Measurements from ENCODE around the gene FKBP8. TPM values are rescaled to one million over a fixed set of nuclear protein-coding genes. Genes with fewer than 3 reads are reported as not detected.
A peak's percentile ranks its signal among the peaks of the same experiment; 100 is the strongest.

FKBP8 gene
- total RNA-seq, 1 donor from 2014 or later, result 203 TPM

GRCh38 chr19:18502246-18502637 lies 41.1 kb downstream of the FKBP8 start:
- Mint-ChIP-seq H3K27ac (ENCODE audit: unreplicated experiment) (peak overlapping the region; percentile 41), H3K4me3 (ENCODE audit: unreplicated experiment) (peak overlapping the region; percentile 2)

DNA sequence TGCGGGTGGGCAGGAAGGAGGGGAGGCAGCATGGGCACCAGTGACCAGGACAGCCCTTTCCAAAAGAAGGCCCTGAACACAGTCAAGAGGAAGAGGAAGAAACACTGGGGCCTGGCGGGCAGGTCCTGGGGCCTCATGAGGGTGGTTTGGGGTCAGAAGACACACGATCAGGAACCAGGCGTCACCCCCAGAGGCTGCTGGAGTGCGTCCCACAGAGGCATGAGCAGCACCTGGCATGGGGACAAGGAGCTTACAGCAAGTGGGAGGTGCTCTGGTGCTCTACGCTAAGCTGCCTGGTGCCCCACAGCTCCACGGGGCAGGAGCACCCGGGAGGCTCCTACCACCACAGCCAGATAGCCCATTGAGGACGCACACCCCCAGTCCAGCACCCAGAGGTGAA lies 41.5 kb downstream of the FKBP8 start:
- Mint-ChIP-seq H3K27me3 (ENCODE audit: unreplicated experiment) (no peaks in the 10 kb centered on the region), H3K27ac (ENCODE audit: unreplicated experiment) (no peak overlapping the region), H3K36me3 (ENCODE audit: unreplicated experiment) (no peaks in the 10 kb centered on the region), H3K4me1 (ENCODE audit: low read depth, unreplicated experiment) (peaks cover 31% of the 10 kb centered on the region), H3K4me3 (ENCODE audit: unreplicated experiment) (no peak overlapping the region), H3K9me3 (ENCODE audit: unreplicated experiment) (peaks cover 7% of the 10 kb centered on the region)
- TF ChIP-seq, protein P1, sequence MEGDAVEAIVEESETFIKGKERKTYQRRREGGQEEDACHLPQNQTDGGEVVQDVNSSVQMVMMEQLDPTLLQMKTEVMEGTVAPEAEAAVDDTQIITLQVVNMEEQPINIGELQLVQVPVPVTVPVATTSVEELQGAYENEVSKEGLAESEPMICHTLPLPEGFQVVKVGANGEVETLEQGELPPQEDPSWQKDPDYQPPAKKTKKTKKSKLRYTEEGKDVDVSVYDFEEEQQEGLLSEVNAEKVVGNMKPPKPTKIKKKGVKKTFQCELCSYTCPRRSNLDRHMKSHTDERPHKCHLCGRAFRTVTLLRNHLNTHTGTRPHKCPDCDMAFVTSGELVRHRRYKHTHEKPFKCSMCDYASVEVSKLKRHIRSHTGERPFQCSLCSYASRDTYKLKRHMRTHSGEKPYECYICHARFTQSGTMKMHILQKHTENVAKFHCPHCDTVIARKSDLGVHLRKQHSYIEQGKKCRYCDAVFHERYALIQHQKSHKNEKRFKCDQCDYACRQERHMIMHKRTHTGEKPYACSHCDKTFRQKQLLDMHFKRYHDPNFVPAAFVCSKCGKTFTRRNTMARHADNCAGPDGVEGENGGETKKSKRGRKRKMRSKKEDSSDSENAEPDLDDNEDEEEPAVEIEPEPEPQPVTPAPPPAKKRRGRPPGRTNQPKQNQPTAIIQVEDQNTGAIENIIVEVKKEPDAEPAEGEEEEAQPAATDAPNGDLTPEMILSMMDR (IDR thresholded peaks at IDR 0.05; ENCODE audit: partially characterized antibody, unreplicated experiment), result no peak
- DNase-seq, result no peak

More at GRCh38 chr19:18502246-18502637, 41.1 kb downstream of the FKBP8 start:
- no peaks in the 10 kb centered on the region for H3K36me3 Mint-ChIP-seq (ENCODE audit: unreplicated experiment)
- peaks cover 7% of the 10 kb centered on the region for H3K9me3 Mint-ChIP-seq (ENCODE audit: unreplicated experiment)
- H3K27me3 Mint-ChIP-seq (ENCODE audit: unreplicated experiment), result no peaks in the 10 kb centered on the region
- DNase-seq, result no peak
- peaks cover 35% of the 10 kb centered on the region for H3K4me1 Mint-ChIP-seq (ENCODE audit: low read depth, unreplicated experiment)
- TF ChIP-seq, protein P1 (IDR thresholded peaks at IDR 0.05; ENCODE audit: partially characterized antibody, unreplicated experiment), result no peak

- no peak for DNase-seq
- Mint-ChIP-seq H3K27ac (ENCODE audit: unreplicated experiment) (no peak overlapping the region), H3K27me3 (ENCODE audit: unreplicated experiment) (no peaks in the 10 kb centered on the region), H3K4me3 (ENCODE audit: unreplicated experiment) (no peak overlapping the region), H3K9me3 (ENCODE audit: unreplicated experiment) (peaks cover 7% of the 10 kb centered on the region), H3K36me3 (ENCODE audit: unreplicated experiment) (no peaks in the 10 kb centered on the region), H3K4me1 (ENCODE audit: low read depth, unreplicated experiment) (peaks cover 28% of the 10 kb centered on the region)
- TF ChIP-seq, protein P1 (IDR thresholded peaks at IDR 0.05; ENCODE audit: partially characterized antibody, unreplicated experiment), result no peak
These were observed 42.0 kb downstream of the FKBP8 start for GRCh38 chr19:18501351-18501750.

DNA sequence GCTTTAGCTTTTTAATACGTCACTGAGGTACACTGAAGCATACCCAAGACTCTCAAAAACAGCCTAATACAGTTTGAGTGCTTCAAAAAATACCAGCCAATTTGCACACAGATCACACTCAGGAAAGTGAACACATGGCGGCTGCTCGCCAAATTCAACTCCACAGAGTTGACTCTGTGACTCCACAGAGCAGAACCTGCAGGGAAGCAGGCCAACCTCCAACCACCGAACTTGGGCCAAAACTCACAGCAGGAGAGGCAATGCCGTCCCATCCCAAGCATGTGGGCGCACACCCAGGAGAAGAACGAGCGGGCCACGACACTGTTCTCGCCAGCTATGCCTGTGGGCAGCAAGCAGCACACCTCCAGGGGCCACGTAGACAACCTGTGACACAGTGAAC lies 42.6 kb downstream of the FKBP8 start:
- H3K36me3 Mint-ChIP-seq (ENCODE audit: unreplicated experiment), result no peaks in the 10 kb centered on the region
- H3K9me3 Mint-ChIP-seq (ENCODE audit: unreplicated experiment), result peaks cover 7% of the 10 kb centered on the region
- H3K27ac Mint-ChIP-seq (ENCODE audit: unreplicated experiment), result no peak overlapping the region
- TF ChIP-seq, protein P1 (IDR thresholded peaks at IDR 0.05; ENCODE audit: partially characterized antibody, unreplicated experiment), result no peak
- H3K27me3 Mint-ChIP-seq (ENCODE audit: unreplicated experiment), result no peaks in the 10 kb centered on the region
- no peak overlapping the region for H3K4me3 Mint-ChIP-seq (ENCODE audit: unreplicated experiment)
- H3K4me1 Mint-ChIP-seq (ENCODE audit: low read depth, unreplicated experiment), result peaks cover 30% of the 10 kb centered on the region
- DNase-seq, result no peak

- no peak for DNase-seq
- H3K9me3 Mint-ChIP-seq (ENCODE audit: unreplicated experiment), result peaks cover 7% of the 10 kb centered on the region
- no peak overlapping the region for H3K4me3 Mint-ChIP-seq (ENCODE audit: unreplicated experiment)
- no peak overlapping the region for H3K27ac Mint-ChIP-seq (ENCODE audit: unreplicated experiment)
- no peaks in the 10 kb centered on the region for H3K27me3 Mint-ChIP-seq (ENCODE audit: unreplicated experiment)
- peaks cover 28% of the 10 kb centered on the region for H3K4me1 Mint-ChIP-seq (ENCODE audit: low read depth, unreplicated experiment)
- TF ChIP-seq, protein P1 (IDR thresholded peaks at IDR 0.05; ENCODE audit: partially characterized antibody, unreplicated experiment), result no peak
- no peaks in the 10 kb centered on the region for H3K36me3 Mint-ChIP-seq (ENCODE audit: unreplicated experiment)
These were observed 43.0 kb downstream of the FKBP8 start for GRCh38 chr19:18500376-18500775.

Measured in glutamatergic neuron (in vitro differentiated cells).